Esophagus squamous epithelium (tissue), 4 donors: ENCODE results near the gene GP9.

Experiments used
- CTCF ChIP-seq, 6 experiments: fragments of 450-650 bp in 4 of 6; fragments of 200-600 bp in 2 of 6; sonication (generic) in 2 of 6; IDR thresholded peaks; one replicate each; pipeline ENCODE4 v1.5.1; 2016 to 2019; ENCODE audit warnings: antibody characterized with exemption in 6 of 6, mild to moderate bottlenecking in 4 of 6, moderate library complexity in 4 of 6
- POLR2A ChIP-seq, 4 donors: fragments of 450-650 bp; IDR thresholded peaks; one replicate each; pipeline ENCODE4 v1.6.1; 2017; ENCODE audit warnings: antibody characterized with exemption in 4 of 4, mild to moderate bottlenecking in 4 of 4, moderate library complexity in 3 of 4

GRCh38 chr3:129085818-129086217 lies 25.2 kb downstream of the GP9 start:
- TF ChIP-seq CTCF (IDR thresholded peaks at IDR 0.05) (no peak), POLR2A (IDR thresholded peaks at IDR 0.05) (no peak)
